Measurements from ENCODE around the gene MAGEA9. TPM values are rescaled to one million over a fixed set of nuclear protein-coding genes. Genes with fewer than 3 reads are reported as not detected.
"Not testable (repeated sequence)": the region's sequence is repeated elsewhere in the genome, so short reads cannot be mapped to it uniquely, and the experiment has no call there.

Gene MAGEA9
- total RNA-seq, 2 experiments from 2014 or later = not detected

DNA sequence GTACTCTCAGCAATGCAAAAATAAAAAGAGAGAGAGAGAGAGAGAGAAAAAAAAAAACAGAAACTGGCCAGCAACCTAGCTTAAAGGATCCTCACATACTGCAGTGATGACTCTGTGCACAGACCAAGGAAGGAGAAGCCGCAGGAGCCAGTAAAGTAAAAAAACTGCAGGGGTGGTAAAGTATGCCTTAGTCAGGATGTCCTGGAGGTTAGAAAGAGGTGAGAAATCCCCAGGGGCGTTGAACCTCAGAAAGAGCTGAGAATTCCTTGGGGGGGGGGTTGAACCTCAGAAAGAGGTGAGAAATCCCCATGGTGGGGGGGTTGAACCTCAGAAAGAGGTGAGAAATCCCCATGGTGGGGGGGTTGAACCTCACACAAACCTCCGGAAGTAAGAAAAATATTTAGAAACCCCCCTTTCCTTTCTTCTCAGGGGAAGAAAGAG lies 48.0 kb downstream of the MAGEA9 start:
- Histone ChIP-seq H2AFZ (ENCODE audit: low read length) (no peak overlapping the region), H3K9me2 (ENCODE audit: insufficient read depth, low read length) (no peaks in the 10 kb centered on the region), H4K20me1 (ENCODE audit: insufficient read depth, low read length) (no peaks in the 10 kb centered on the region), H3K79me2 (ENCODE audit: insufficient read depth, low read depth, low read length) (no peaks in the 10 kb centered on the region), H3K4me1 (ENCODE audit: insufficient read depth, low read length, poor library complexity, severe bottlenecking) (no peaks in the 10 kb centered on the region), H3K4me3 (ENCODE audit: low read depth, low read length, poor library complexity, severe bottlenecking) (no peak overlapping the region), H3K36me3 (ENCODE audit: insufficient read depth, low read length) (no peaks in the 10 kb centered on the region), H3K9me3 (ENCODE audit: low read length) (no peaks in the 10 kb centered on the region), H3K27ac (ENCODE audit: low read depth, low read length, poor library complexity, severe bottlenecking) (no peak overlapping the region), H3K4me2 (ENCODE audit: low read length) (no peak overlapping the region)
- no peak for DNase-seq (ENCODE audit: low spot score)
- POLR2A ChIA-PET = no interaction called here
- intact Hi-C loops (cut with micrococcal nuclease; ENCODE audit: unreplicated experiment) = no loop called here
- TF ChIP-seq EZH2phosphoT487 (IDR thresholded peaks at IDR 0.05; ENCODE audit: borderline replicate concordance, low read depth, low read length) = no peak
- TF ChIP-seq, protein P1, sequence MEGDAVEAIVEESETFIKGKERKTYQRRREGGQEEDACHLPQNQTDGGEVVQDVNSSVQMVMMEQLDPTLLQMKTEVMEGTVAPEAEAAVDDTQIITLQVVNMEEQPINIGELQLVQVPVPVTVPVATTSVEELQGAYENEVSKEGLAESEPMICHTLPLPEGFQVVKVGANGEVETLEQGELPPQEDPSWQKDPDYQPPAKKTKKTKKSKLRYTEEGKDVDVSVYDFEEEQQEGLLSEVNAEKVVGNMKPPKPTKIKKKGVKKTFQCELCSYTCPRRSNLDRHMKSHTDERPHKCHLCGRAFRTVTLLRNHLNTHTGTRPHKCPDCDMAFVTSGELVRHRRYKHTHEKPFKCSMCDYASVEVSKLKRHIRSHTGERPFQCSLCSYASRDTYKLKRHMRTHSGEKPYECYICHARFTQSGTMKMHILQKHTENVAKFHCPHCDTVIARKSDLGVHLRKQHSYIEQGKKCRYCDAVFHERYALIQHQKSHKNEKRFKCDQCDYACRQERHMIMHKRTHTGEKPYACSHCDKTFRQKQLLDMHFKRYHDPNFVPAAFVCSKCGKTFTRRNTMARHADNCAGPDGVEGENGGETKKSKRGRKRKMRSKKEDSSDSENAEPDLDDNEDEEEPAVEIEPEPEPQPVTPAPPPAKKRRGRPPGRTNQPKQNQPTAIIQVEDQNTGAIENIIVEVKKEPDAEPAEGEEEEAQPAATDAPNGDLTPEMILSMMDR (conservative IDR thresholded peaks at IDR 0.05; ENCODE audit: low read length) = no peak
- no TSS peak for BruUV-seq (replicated peaks)
- CTCF ChIA-PET (ENCODE audit: unreplicated experiment) = no interaction called here

GRCh38 chrX:149830192-149830873 lies 48.6 kb downstream of the MAGEA9 start:
- no peak overlapping the region for H2AFZ ChIP-seq (ENCODE audit: low read length)
- ChIA-PET POLR2A (no interaction called here), CTCF (ENCODE audit: unreplicated experiment) (no interaction called here)
- H3K27ac ChIP-seq (ENCODE audit: low read depth, low read length, poor library complexity, severe bottlenecking) = no peak overlapping the region
- H3K79me2 ChIP-seq (ENCODE audit: insufficient read depth, low read depth, low read length) = no peaks in the 10 kb centered on the region
- no peak overlapping the region for H3K4me3 ChIP-seq (ENCODE audit: low read depth, low read length, poor library complexity, severe bottlenecking)
- intact Hi-C loops (cut with micrococcal nuclease; ENCODE audit: unreplicated experiment) = no loop called here
- TF ChIP-seq, protein P1 (conservative IDR thresholded peaks at IDR 0.05; ENCODE audit: low read length) = no peak
- TF ChIP-seq EZH2phosphoT487 (IDR thresholded peaks at IDR 0.05; ENCODE audit: borderline replicate concordance, low read depth, low read length) = no peak
- no peaks in the 10 kb centered on the region for H3K9me3 ChIP-seq (ENCODE audit: low read length)
- H3K4me1 ChIP-seq (ENCODE audit: insufficient read depth, low read length, poor library complexity, severe bottlenecking) = no peaks in the 10 kb centered on the region
- no TSS peak for BruUV-seq (replicated peaks)
- H3K4me2 ChIP-seq (ENCODE audit: low read length) = no peak overlapping the region
- no peaks in the 10 kb centered on the region for H3K9me2 ChIP-seq (ENCODE audit: insufficient read depth, low read length)
- no peaks in the 10 kb centered on the region for H3K36me3 ChIP-seq (ENCODE audit: insufficient read depth, low read length)
- no peaks in the 10 kb centered on the region for H4K20me1 ChIP-seq (ENCODE audit: insufficient read depth, low read length)
- DNase-seq (ENCODE audit: low spot score) = no peak

- Histone ChIP-seq H3K27ac (ENCODE audit: low read depth, low read length, poor library complexity, severe bottlenecking) (no peak overlapping the region), H4K20me1 (ENCODE audit: insufficient read depth, low read length) (no peaks in the 10 kb centered on the region), H3K4me2 (ENCODE audit: low read length) (no peak overlapping the region), H2AFZ (ENCODE audit: low read length) (no peak overlapping the region), H3K9me2 (ENCODE audit: insufficient read depth, low read length) (no peaks in the 10 kb centered on the region), H3K4me3 (ENCODE audit: low read depth, low read length, poor library complexity, severe bottlenecking) (no peak overlapping the region), H3K9me3 (ENCODE audit: low read length) (no peaks in the 10 kb centered on the region), H3K79me2 (ENCODE audit: insufficient read depth, low read depth, low read length) (no peaks in the 10 kb centered on the region), H3K4me1 (ENCODE audit: insufficient read depth, low read length, poor library complexity, severe bottlenecking) (no peaks in the 10 kb centered on the region), H3K36me3 (ENCODE audit: insufficient read depth, low read length) (no peaks in the 10 kb centered on the region)
- intact Hi-C loops (cut with micrococcal nuclease; ENCODE audit: unreplicated experiment) = no loop called here
- TF ChIP-seq EZH2phosphoT487 (IDR thresholded peaks at IDR 0.05; ENCODE audit: borderline replicate concordance, low read depth, low read length) = no peak
- TF ChIP-seq, protein P1 (conservative IDR thresholded peaks at IDR 0.05; ENCODE audit: low read length) = no peak
- ChIA-PET POLR2A (no interaction called here), CTCF (ENCODE audit: unreplicated experiment) (no interaction called here)
- no TSS peak for BruUV-seq (replicated peaks)
- no peak for DNase-seq (ENCODE audit: low spot score)
These were observed 49.7 kb downstream of the MAGEA9 start for GRCh38 chrX:149831473-149831872.

- H3K9me2 ChIP-seq (ENCODE audit: insufficient read depth, low read length); H3K79me2 ChIP-seq (ENCODE audit: insufficient read depth, low read depth, low read length); intact Hi-C loops (cut with micrococcal nuclease; ENCODE audit: unreplicated experiment); H3K4me2 ChIP-seq (ENCODE audit: low read length); H4K20me1 ChIP-seq (ENCODE audit: insufficient read depth, low read length); BruUV-seq (replicated peaks); H2AFZ ChIP-seq (ENCODE audit: low read length); H3K4me3 ChIP-seq (ENCODE audit: low read depth, low read length, poor library complexity, severe bottlenecking); CTCF ChIA-PET (ENCODE audit: unreplicated experiment); H3K4me1 ChIP-seq (ENCODE audit: insufficient read depth, low read length, poor library complexity, severe bottlenecking); H3K9me3 ChIP-seq (ENCODE audit: low read length); DNase-seq (ENCODE audit: low spot score); H3K27ac ChIP-seq (ENCODE audit: low read depth, low read length, poor library complexity, severe bottlenecking); H3K36me3 ChIP-seq (ENCODE audit: insufficient read depth, low read length): not testable (repeated sequence)
- POLR2A ChIA-PET = interaction anchor here (0.9 kb wide), 1 partner anchor 1127 kb away, joined by 5 read pairs; no protein-coding TSS in a partner anchor
These were observed 55.0 kb downstream of the MAGEA9 start for GRCh38 chrX:149836728-149837127.

Data from OCI-LY7 (cell line).